A673 (cell line): ENCODE results near the gene CDH20.

Experiments used
- EZH2 ChIP-seq: fragments of 200-600 bp; sonication (generic); IDR thresholded peaks from 2 replicates; pipeline ENCODE4 v1.6.1; 2017; ENCODE audit warnings: borderline replicate concordance, low read depth, mild to moderate bottlenecking, mixed read lengths, antibody characterized with exemption, low read length; ENCODE audit not compliant: poor library complexity, severe bottlenecking
- TF ChIP-seq, protein P1 (sequence below): fragments of 300-800, 200-600 bp; sonication (generic); conservative IDR thresholded peaks from 2 replicates; pipeline ENCODE4 v1.5.1; 2017; ENCODE audit warnings: low read depth, mild to moderate bottlenecking, antibody characterized with exemption, low read length, moderate library complexity, mixed read lengths

DNA sequence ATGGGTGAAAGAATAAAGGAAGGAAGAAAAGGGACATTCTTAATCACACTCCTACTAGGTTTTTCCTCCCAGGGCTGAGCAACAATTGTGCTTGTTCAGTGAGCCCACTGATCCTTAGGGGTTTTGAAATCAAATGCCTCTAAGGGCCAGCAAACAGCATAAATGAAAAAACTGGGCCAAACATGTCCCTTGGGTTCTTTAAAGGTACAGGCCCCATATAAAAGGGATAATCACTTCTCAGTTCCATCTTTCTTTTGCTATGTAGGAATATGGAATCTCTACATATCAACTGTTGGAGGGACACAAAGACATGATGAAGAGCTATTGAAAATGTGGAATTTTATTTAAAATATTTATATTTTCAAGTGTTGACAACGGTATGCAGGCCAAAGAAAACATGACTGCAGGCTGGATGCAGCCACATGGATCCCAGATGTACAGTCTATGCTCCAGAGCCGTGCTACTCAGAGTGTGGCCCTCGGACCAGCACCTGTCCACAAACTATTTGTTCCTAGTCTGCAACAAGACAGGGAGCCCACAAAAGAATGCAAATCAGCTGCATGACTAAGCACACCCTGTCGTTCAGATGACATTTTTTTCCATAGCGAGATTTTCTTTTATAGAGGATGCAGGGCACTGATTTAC is 110.0 kb downstream of the CDH20 start:
- TF ChIP-seq EZH2 = no peak
- TF ChIP-seq, protein P1, sequence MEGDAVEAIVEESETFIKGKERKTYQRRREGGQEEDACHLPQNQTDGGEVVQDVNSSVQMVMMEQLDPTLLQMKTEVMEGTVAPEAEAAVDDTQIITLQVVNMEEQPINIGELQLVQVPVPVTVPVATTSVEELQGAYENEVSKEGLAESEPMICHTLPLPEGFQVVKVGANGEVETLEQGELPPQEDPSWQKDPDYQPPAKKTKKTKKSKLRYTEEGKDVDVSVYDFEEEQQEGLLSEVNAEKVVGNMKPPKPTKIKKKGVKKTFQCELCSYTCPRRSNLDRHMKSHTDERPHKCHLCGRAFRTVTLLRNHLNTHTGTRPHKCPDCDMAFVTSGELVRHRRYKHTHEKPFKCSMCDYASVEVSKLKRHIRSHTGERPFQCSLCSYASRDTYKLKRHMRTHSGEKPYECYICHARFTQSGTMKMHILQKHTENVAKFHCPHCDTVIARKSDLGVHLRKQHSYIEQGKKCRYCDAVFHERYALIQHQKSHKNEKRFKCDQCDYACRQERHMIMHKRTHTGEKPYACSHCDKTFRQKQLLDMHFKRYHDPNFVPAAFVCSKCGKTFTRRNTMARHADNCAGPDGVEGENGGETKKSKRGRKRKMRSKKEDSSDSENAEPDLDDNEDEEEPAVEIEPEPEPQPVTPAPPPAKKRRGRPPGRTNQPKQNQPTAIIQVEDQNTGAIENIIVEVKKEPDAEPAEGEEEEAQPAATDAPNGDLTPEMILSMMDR = no peak
